Smooth muscle cell (in vitro differentiated cells): ENCODE measurements around the gene ADGRV1. TPM values are rescaled to one million over a fixed set of nuclear protein-coding genes. Genes with fewer than 3 reads are reported as not detected.

Source experiments
- DNase-seq: peaks from one replicate; lab custom pipeline; 2025; ENCODE audit not compliant: unreplicated experiment; lab: John Stamatoyannopoulos, UW
- H2AFZ ChIP-seq: fragments of 200-600 bp; sonication (generic); 2 replicates; pipeline ENCODE4 v1.6.0; 2016; ENCODE audit warnings: antibody characterized with exemption, low read depth, mild to moderate bottlenecking
- H3F3A ChIP-seq: fragments of 200-600 bp; sonication (generic); 2 replicates; pipeline ENCODE4 v1.6.0; 2017; ENCODE audit warnings: antibody characterized with exemption, low read depth
- H3K27ac ChIP-seq: fragments of 200-600 bp; sonication (generic); 2 replicates; pipeline ENCODE4 v1.5.1; 2016; ENCODE audit warnings: low read depth, mild to moderate bottlenecking
- H3K27me3 ChIP-seq: fragments of 200-600 bp; sonication (generic); 2 replicates; pipeline ENCODE4 v1.6.1; 2016; ENCODE audit warnings: low read depth, mild to moderate bottlenecking
- H3K36me3 ChIP-seq: fragments of 200-600 bp; sonication (generic); 2 replicates; pipeline ENCODE4 v1.5.1; 2016; ENCODE audit warnings: low read depth
- H3K4me1 ChIP-seq: fragments of 200-600 bp; sonication (generic); 2 replicates; pipeline ENCODE4 v1.5.1; 2016; ENCODE audit warnings: low read depth
- H3K4me2 ChIP-seq: fragments of 200-600 bp; sonication (generic); 2 replicates; pipeline ENCODE4 v1.6.0; 2016; ENCODE audit warnings: mild to moderate bottlenecking
- H3K4me3 ChIP-seq: fragments of 200-600 bp; sonication (generic); 2 replicates; pipeline ENCODE4 v1.5.1; 2016; ENCODE audit warnings: mild to moderate bottlenecking
- H3K79me2 ChIP-seq: fragments of 200-600 bp; sonication (generic); 2 replicates; pipeline ENCODE4 v1.6.0; 2016; ENCODE audit warnings: low read depth, mild to moderate bottlenecking
- H3K9ac ChIP-seq: fragments of 200-600 bp; sonication (generic); 2 replicates; pipeline ENCODE4 v1.6.0; 2016; ENCODE audit warnings: low read depth
- H3K9me3 ChIP-seq: fragments of 200-600 bp; sonication (generic); replicated peaks from 2 replicates; pipeline ENCODE4 v1.5.1; 2016; ENCODE audit warnings: low read depth
- H4K20me1 ChIP-seq: fragments of 200-600 bp; sonication (generic); 2 replicates; pipeline ENCODE4 v1.6.0; 2016; ENCODE audit warnings: low read depth
- WGBS: methylation state at CpG from one replicate; pipeline ENCODE4 v1.1.7; 2016; ENCODE audit warnings: low lambda C conversion rate; 5-methylcytosine and 5-hydroxymethylcytosine counted together
- polyA plus RNA-seq: library from polyadenylated mRNA; unstranded; fragments of >200 nt; fragmentation: Nextera tagmentation; extraction: Ambion mirVana; gene quantifications from 2 replicates; pipeline ENCODE4 v1.2.1, GENCODE V29; 2016
- total RNA-seq: library from RNA; depleted of rRNA; stranded (reverse); fragments of >200 nt; gene quantifications from 2 replicates; pipeline ENCODE4 v1.2.3, GENCODE V29; 2014
- TF ChIP-seq, protein P1 (sequence below): fragments of 200-600 bp; sonication (generic); IDR thresholded peaks from 2 replicates; pipeline ENCODE4 v1.5.1; 2017; ENCODE audit warnings: borderline replicate concordance, mild to moderate bottlenecking, antibody characterized with exemption; ENCODE audit not compliant: insufficient read depth, poor library complexity, severe bottlenecking

Gene ADGRV1
- total and polyA plus RNA-seq, 2 experiments from 2014 or later: 16.8 to 17.7 TPM

DNA sequence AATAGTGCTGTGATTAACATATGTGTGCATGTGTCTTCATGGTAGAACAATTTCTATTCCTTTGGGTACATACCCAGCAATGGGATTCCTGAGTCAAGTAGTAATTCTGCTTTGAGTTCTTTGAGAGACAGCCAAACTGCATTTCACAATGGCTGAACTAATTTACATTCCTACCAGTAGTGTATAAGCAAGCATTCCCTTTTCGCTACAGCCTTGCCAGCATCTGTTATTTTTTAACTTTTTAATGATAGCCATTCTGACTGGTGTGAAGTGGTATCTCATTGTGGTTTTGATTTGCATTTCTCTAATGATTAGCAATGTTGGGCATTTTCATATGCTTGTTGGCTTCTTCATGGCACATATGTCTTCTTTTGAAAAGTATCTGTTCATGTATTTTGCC lies 516.0 kb downstream of the ADGRV1 start:
- Histone ChIP-seq H3K9ac (no peak overlapping the region), H3K4me2 (no peak overlapping the region), H3K4me3 (no peak overlapping the region), H4K20me1 (no peaks in the 10 kb centered on the region), H3K79me2 (no peaks in the 10 kb centered on the region), H2AFZ (no peak overlapping the region), H3K27ac (peak overlapping the region; percentile 23), H3K9me3 (no peaks in the 10 kb centered on the region), H3K27me3 (no peaks in the 10 kb centered on the region), H3K4me1 (peaks cover 9% of the 10 kb centered on the region), H3F3A (peaks cover 17% of the 10 kb centered on the region), H3K36me3 (no peaks in the 10 kb centered on the region)
- DNase-seq: no peak
- TF ChIP-seq, protein P1, sequence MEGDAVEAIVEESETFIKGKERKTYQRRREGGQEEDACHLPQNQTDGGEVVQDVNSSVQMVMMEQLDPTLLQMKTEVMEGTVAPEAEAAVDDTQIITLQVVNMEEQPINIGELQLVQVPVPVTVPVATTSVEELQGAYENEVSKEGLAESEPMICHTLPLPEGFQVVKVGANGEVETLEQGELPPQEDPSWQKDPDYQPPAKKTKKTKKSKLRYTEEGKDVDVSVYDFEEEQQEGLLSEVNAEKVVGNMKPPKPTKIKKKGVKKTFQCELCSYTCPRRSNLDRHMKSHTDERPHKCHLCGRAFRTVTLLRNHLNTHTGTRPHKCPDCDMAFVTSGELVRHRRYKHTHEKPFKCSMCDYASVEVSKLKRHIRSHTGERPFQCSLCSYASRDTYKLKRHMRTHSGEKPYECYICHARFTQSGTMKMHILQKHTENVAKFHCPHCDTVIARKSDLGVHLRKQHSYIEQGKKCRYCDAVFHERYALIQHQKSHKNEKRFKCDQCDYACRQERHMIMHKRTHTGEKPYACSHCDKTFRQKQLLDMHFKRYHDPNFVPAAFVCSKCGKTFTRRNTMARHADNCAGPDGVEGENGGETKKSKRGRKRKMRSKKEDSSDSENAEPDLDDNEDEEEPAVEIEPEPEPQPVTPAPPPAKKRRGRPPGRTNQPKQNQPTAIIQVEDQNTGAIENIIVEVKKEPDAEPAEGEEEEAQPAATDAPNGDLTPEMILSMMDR: peak; percentile 27
- 28% methylated on average over 1 of the region's 1 CpG for WGBS

DNA sequence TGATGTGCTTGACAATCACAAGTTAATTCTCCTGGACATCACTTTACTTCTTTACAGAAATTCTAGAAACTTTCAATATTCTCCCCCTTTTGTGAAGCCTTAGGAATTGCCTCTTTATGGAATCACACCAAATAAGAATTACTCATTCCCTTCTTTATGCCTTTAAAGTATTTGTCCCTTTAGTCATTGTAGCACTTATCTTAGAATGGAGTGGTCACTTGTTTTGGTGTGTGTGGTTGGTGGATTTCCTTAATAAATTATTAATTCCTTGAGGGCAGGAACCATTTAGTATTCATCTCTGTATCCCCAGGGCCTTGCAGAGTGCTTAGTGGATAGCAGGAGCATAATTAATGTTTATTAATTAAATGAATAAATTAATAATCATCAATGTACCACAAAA lies 517.5 kb downstream of the ADGRV1 start:
- Histone ChIP-seq H3K4me1 (peaks cover 9% of the 10 kb centered on the region), H3K4me3 (no peak overlapping the region), H3K27ac (no peak overlapping the region), H3F3A (peaks cover 17% of the 10 kb centered on the region), H3K36me3 (no peaks in the 10 kb centered on the region), H3K4me2 (no peak overlapping the region), H3K27me3 (no peaks in the 10 kb centered on the region), H2AFZ (no peak overlapping the region), H4K20me1 (no peaks in the 10 kb centered on the region), H3K9me3 (no peaks in the 10 kb centered on the region), H3K9ac (no peak overlapping the region), H3K79me2 (no peaks in the 10 kb centered on the region)
- DNase-seq: no peak
- TF ChIP-seq, protein P1: no peak

DNA sequence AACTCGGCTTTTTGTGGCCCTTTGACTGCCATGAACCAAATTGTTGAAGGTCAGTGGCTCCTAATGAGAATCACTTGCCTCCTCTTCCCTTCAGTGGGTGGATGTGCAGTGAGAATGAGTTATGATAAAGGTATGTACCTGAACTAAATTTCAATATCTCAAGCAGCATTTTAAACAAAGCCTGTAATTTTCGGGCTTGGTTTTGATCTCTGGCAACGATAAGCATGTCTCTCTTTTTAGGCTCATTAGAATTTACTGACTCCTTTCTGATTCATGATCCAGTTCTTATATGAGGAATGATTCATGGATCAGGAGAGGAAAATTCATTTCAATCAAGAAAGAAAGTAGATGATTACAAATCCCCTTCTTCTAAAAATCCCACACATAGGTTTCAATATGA lies 519.0 kb downstream of the ADGRV1 start:
- 77% methylated on average over 3 of the region's 3 CpGs for WGBS
- no peak for DNase-seq
- H3K27ac ChIP-seq: no peak overlapping the region
- H3K79me2 ChIP-seq: no peaks in the 10 kb centered on the region
- no peaks in the 10 kb centered on the region for H3K9me3 ChIP-seq
- no peak overlapping the region for H2AFZ ChIP-seq
- no peak overlapping the region for H3K4me2 ChIP-seq
- no peak overlapping the region for H3K9ac ChIP-seq
- H3F3A ChIP-seq: peaks cover 17% of the 10 kb centered on the region
- no peaks in the 10 kb centered on the region for H3K27me3 ChIP-seq
- TF ChIP-seq, protein P1: no peak
- no peaks in the 10 kb centered on the region for H3K36me3 ChIP-seq
- H4K20me1 ChIP-seq: no peaks in the 10 kb centered on the region
- peaks cover 9% of the 10 kb centered on the region for H3K4me1 ChIP-seq
- H3K4me3 ChIP-seq: no peak overlapping the region

DNA sequence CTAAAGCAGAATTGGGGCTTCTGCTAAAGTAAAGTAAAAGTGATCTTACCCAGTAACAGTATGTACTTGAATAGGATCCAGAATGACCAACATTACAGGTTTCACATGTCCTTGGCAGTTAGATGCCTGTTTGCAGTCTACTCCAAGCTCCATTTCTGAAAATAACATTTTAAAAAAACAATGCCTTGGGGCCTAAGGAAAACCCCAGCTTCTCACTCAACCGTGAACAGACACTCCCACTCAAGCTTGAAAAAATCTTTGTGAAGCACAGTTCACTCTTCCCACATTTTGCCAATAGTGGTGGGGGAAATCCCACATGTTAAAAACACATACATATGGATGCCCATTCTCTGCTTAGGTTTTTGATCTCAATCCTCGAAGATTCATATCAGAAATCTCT lies 520.4 kb downstream of the ADGRV1 start:
- TF ChIP-seq, protein P1: no peak
- Histone ChIP-seq H3K4me3 (no peak overlapping the region), H3K9me3 (no peaks in the 10 kb centered on the region), H3K79me2 (no peaks in the 10 kb centered on the region), H4K20me1 (no peaks in the 10 kb centered on the region), H3K36me3 (no peaks in the 10 kb centered on the region), H2AFZ (peak overlapping the region; percentile 24), H3K27me3 (no peaks in the 10 kb centered on the region), H3K4me1 (peaks cover 6% of the 10 kb centered on the region), H3F3A (peaks cover 8% of the 10 kb centered on the region), H3K27ac (no peak overlapping the region), H3K4me2 (no peak overlapping the region), H3K9ac (no peak overlapping the region)
- DNase-seq: no peak
- WGBS: 56% methylated on average over 2 of the region's 2 CpGs
